GM18519 (cell line): ENCODE results near the gene BTC.
"Not testable (repeated sequence)": the region's sequence is repeated elsewhere in the genome, so short reads cannot be mapped to it uniquely, and the experiment has no call there.

Source experiments
- ATAC-seq: cut with Tn5 transposase; IDR thresholded peaks from one replicate; pipeline ENCODE4 v1.9.1; 2021; ENCODE audit warnings: mild to moderate bottlenecking, moderate library complexity; ENCODE audit not compliant: unreplicated experiment, low FRiP score

The BTC gene

DNA sequence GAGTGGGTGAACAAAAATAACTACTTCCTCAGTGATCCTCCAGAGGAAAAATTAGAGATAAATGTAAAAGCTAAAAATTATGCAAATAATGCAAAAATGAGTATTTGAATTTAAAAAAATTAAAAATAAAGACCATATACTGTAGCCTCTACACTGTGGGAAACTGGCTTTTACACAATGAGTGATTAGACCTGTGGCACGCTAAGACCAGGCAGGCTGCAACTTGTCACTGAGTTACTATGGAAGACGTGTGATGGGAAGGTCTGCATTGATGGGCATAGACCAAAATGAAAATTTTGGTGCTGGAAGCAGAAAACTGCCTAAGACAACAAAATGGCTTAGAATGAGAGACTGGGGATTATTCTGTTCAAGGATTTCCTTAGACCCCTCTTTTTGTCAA lies 30.2 kb downstream of the BTC start:
- no peak for ATAC-seq

DNA sequence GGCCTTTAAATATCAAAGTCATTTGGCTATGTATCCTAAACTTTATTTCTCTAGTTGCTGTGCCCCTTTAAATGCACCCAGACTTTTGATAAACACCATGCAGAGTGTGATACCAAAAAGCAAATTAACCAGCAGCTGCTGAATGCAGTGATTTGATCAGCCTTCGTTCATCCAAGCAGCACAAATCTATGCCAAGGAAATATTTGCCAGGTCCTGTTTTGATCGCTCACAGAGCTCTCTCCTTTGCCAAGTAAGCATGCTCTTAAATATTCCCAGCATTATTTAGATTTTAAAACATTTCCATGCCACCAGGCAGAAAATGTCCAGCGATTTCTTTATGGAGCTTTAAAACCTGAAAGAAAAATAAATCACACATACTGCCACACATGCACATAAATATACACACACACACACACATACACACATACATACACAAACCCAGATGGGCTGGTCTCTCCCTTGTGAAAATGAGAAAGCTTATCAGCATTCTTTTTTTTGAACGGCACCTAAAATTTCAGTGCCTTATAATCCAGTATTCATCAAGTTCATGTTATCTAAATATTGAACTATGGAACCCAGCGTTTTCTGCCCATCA lies 35.7 kb downstream of the BTC start:
- no peak for ATAC-seq

DNA sequence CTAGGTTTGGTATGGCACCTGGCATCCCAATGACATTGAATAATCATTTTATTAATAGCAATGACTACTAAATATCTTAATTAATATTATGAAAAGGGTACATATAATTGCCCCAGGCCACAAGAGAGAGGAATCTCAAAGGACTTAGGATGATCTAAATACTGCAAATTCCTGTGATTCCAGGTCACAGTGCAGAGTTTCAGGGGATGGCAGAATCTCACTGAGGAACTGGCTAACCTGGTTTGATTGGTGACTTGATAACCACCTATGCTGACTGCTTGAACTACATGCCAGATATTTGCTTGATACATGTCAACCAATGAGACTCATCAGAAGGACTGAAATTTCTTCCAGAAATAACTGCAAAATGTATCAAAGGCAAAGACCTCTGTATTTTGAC lies 37.2 kb downstream of the BTC start:
- ATAC-seq = no peak

DNA sequence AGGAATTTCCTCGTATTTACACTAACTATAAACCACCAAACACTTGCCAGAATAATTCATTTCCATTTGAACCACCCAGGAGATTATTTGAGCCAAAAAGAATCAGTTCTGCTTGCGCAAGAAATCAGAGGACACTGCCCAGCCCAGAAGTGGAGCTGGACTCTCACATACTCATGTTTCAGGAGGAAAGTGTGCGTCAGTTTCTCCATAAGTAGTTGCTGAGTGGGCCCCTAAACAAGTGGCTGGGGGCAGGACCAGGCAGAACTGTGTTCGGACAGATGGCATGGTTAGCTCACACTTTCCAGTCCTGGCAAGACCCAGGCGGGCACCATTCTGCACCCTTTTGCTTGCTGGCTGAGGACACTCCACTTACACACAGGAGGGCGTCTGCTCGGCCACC lies 38.8 kb downstream of the BTC start:
- no peak for ATAC-seq

DNA sequence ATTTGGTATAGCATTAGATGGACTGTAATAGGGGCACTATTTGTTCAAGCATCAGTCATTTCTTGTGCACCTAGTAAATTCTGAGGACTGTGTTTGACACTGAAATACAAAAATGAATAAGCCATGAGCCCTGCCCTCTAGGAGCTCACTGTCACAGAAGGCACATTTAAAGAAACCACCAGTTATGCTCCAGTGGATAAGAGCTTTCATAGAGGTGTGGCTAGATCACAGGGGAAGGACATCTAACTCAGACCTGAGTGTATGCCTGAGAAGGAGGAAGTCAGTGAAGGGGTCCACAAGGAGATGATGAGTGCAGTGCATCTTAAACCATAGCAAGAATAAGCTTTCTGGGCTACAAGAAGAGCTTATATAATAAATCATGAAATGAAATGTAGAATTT lies 40.1 kb downstream of the BTC start:
- peak; percentile 97 for ATAC-seq

DNA sequence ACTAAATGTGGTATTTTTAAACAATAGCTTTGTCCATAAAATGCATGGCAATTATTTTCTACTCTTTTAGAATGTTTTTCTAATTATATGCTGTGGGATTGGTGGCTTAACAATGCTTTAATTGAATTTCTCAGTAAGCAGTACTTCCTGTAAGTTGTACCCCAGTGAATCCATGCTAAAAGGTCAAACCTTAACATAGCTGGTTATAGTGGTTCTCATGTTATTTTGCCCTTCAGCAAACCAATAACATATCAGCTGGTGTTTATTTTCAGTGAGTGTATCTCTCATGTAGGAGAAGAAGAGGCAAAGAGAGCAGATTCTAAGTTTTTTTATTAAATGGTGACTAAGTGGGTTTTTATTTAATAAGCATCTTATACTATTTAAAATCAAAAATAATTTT lies 41.5 kb downstream of the BTC start:
- ATAC-seq = no peak

DNA sequence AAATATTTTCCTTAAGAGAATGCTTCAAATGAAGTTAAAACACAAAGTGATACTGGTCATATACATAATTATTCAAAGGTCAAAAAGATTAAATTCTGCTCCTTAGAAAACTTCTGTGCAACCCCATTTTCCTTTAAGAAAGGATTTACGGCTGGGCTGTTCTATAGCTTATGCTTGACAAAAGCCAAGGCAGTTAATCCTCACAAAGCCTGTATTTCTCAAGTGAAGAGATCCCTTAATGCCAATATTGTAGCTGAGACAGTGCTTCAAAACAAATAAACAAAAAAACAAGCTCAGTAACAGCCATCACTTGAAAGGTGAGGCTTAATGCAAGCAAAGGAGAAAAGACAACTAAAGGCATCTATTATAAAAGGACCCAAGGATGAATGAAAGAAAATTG lies 42.5 kb downstream of the BTC start:
- no peak for ATAC-seq

DNA sequence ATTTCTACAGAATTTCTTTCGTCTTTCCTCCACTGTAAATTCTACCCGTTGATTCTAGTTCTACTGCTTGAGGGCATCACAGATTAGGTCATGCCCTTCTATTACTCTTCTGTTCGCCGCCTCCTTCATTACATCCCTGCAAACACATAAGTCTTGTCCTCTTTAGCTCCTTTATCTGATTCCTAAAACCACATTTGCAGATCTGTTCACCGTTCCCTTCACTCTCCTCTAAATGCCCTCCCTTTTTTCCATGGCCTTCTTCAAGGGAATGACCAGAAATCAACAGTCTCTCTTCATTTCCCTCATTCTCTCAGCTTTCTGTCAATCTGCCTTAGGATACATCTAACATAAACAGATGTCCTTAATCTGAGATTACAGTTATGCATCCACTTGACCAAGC lies 43.1 kb downstream of the BTC start:
- ATAC-seq = no peak

DNA sequence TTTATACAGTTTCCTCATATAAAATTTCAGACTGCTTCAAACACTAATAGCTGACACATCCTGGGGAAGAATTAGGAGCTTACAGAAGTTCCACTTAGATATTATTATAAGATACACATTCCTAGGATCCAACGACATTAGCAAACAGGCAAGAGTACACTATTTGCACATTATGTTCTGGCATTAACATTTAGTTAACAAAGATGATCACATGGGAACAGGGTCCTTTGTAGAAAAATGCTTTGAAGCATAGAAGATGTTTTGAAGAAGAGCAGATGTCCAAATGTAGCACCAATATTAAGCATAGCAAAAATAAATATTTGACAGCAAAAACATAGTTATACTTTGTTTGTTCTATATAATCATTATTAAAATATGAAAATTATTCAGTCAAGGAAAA lies 52.1 kb downstream of the BTC start:
- no peak for ATAC-seq

DNA sequence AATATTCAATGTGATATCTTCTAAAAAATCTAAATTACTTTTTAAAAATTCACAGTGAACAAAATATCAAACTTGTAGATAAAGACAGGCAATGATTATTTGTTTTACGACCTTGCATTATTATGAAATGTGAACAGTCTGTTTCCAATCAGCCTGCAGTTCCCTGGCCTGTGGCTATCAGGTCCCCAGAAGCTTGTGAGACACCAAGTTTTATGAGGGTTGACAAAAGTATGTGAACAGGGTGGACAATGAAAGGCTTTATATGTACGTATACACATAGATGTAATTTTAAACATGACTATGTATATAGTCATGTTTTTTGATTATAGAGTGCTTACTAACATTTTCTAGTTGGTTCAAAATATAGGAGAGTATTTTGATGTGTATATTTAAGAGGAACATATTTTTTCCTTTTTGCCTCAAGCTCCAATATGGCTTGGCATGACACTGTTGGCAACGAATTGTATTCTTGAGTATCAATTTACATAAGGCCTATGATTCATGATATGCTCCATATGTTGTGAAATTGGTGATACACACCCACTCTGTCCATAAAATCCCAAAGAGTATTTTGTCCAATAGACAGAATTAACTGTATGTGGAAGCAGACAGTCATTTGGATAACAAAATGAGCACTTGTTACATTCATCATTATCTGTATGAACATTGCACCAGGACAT lies 55.7 kb downstream of the BTC start:
- ATAC-seq = no peak

DNA sequence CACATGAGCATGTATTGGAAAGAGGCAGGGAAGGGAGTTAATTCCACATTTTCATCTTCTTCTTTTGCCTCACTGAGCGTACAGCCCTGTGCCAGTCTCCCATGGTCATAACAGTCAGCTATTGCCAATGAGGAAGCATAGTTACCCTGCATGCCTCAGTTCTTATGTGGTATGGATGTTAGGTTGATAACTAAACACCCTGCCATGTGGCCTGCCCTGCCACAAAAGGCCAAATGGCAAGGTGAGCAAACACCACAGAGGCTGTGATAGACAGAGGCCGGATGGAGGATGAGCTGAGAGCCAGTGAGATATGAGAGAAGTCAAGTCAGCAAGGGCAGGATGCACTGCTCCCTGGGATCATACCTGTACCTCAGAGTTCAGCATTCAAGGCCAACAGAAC lies 59.3 kb downstream of the BTC start:
- no peak for ATAC-seq

DNA sequence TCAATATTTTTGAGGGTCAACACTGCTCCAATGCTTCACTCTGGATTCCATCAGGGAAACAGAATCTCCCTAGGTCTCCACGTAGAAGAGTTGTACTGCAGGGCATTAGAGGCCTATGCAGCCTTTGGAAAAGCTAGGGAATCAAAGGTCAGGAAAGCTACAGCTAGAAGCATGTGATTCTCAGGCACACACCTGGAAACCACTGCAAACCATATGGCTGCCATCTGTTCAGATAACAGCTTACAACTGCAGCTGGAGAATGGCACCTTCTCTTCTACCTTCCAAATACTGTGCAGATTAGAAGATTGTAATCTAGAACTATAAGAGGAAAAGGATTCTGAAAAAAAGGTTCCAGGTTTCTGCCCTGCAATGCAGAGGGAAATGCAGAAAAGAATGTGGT lies 60.6 kb downstream of the BTC start:
- ATAC-seq = no peak

DNA sequence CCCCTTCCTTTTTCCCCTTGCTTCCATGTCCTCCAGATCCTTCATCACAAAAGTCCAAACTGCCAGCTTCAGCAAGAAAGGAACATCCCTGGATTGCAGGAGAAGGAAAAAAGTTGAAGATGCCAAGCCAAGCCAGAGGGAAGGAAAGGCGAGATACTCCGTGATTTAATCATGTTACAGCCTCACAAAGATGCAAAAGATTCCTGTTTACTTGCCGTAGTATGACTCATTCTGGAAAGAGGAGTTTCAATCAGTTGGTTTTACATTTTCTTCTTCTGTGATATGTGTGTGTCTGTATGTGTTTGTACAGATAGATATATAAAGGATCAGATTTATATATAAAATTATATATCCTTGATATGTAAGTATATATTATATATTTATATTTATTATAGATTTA lies 69.3 kb downstream of the BTC start:
- ATAC-seq = no peak

DNA sequence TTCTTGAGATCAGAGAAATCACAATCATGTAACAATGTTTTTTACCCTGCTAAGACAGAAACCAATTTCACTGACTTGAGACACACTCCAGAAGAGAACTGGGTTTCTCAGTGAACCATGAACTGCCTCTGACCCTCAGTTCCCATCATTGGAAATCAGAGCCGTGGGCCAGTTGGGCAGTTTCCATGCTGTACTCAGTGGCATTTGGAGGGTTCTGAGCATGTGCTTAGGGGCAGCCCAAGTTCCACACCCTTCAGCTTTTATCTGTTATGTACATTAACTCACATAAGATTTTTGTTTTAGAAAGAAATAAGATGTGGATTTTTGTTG lies 77.9 kb downstream of the BTC start:
- no peak for ATAC-seq

DNA sequence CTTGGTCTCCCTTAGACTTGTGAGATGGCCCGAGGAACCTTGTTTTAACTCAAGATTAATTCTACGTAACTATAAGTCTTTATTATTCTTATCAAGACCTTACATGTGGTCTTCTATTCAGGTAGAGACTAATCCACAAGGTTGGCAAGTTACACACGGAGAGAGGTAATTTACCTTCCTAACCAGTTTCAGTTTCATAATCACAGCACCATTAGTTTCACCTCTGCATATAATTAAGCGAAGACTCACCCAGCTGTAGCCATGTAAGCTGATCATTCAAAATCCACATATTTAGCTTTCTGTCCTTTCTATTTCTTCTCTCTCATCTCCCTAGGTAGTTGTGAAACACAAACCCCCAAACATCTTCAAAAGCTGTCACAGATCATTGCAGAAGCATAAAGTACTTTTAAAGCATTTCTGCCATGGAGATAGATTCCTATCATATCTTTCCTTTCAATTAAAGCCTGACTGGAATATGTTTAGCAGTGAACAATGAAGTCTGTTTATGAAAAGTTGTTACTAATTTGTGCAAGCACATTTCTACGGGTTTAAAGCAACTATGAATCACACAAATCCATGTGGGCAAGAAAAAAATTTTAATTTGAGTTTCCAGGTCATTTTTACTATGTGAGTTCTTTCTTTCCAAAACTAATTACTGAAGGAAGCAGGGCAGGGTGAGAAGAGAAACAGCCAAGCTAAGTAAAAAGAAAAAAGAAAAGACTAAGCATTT lies 78.5 kb downstream of the BTC start:
- peak; percentile 83 for ATAC-seq

DNA sequence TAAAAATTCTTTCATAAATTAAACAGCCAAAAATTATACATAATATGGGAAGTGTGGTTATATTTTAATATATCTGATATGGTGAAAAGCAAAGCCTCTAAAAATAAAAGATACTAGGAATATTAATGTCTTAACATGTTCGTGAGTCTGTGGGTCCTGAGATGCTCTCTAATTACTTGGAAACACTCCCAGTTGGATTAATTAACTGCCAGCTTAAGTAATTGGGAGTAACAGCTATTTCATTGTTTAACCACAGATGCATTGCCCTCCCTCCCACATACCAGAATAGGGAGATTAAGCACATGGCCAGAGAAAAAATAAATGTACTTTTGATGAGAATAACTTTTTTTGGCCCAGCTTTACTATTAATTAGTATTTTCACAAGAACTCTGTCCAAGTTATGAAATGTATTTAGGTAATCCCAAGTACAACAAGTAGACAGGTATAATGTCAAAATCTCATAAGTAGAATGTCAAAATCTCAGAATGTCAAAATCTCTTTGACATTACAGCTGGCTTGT lies 79.7 kb downstream of the BTC start:
- no peak for ATAC-seq

DNA sequence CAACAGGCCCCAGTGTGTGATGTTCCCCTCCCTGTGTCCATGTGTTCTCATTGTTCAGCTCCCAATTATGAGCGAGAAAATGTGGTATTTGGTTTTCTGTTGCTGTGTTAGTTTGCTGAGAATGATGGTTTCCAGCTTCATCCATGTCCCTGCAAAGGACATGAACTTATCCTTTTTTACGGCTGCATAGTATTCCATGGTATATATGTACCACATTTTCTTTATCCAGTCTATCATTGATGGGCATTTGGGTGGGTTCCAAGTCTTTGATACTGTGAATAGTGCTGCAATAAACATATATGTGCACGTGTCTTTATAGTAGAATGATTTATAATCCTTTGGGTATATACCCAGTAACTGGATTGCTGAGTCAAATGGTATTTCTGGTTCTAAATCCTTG lies 86.2 kb downstream of the BTC start:
- ATAC-seq = not testable (repeated sequence)
